Fibroblast of lung (primary cell): ENCODE results near the gene ROBO3. TPM values are rescaled to one million over a fixed set of nuclear protein-coding genes. Genes with fewer than 3 reads are reported as not detected.

Experiments used
- DNase-seq, 2 donors: peaks; one replicate each; pipeline versions ENCODE4 v3.0.0 to v3.0.0-alpha.2; 2010; ENCODE audit warnings: low read depth in 2 of 2
- H2AFZ ChIP-seq: 2 replicates; pipeline ENCODE4 v1.5.1; 2012; ENCODE audit warnings: low read length, control low read depth, inconsistent platforms
- H3K27ac ChIP-seq: 2 replicates; pipeline ENCODE4 v1.5.1; 2011; ENCODE audit warnings: low read length, control low read depth; ENCODE audit not compliant: insufficient read depth
- H3K27me3 ChIP-seq: 2 replicates; pipeline ENCODE4 v1.5.1; 2011; ENCODE audit warnings: mild to moderate bottlenecking, low read length; ENCODE audit not compliant: control insufficient read depth, insufficient read depth
- H3K36me3 ChIP-seq: 2 replicates; pipeline ENCODE4 v1.5.1; 2011; ENCODE audit warnings: low read length; ENCODE audit not compliant: control insufficient read depth, insufficient read depth
- H3K4me1 ChIP-seq: 2 replicates; pipeline ENCODE4 v1.5.1; 2011; ENCODE audit warnings: low read length; ENCODE audit not compliant: control insufficient read depth, insufficient read depth; ENCODE audit errors: extremely low read depth
- H3K4me2 ChIP-seq: 2 replicates; pipeline ENCODE4 v1.5.1; 2011; ENCODE audit warnings: low read length, control low read depth; ENCODE audit not compliant: insufficient read depth; ENCODE audit errors: extremely low read depth
- H3K4me3 ChIP-seq, 4 experiments: fragments of 200-600 bp in 1 of 4; sonication (generic) in 1 of 4; replicated peaks in 1 of 4; 2 replicates each; pipeline ENCODE4 v1.5.1; 2011 to 2016; ENCODE audit warnings: low read length in 4 of 4, low read depth in 3 of 4, mild to moderate bottlenecking in 3 of 4, control low read depth in 2 of 4, inconsistent platforms in 1 of 4, mixed read lengths in 1 of 4; ENCODE audit not compliant: insufficient read depth in 1 of 4; ENCODE audit errors: control extremely low read depth in 1 of 4
- H3K79me2 ChIP-seq: 2 replicates; pipeline ENCODE4 v1.5.1; 2012; ENCODE audit warnings: mild to moderate bottlenecking, low read length, inconsistent platforms; ENCODE audit not compliant: control insufficient read depth, insufficient read depth
- H3K9ac ChIP-seq: 2 replicates; pipeline ENCODE4 v1.5.1; 2011; ENCODE audit warnings: mild to moderate bottlenecking, low read length, control low read depth; ENCODE audit not compliant: insufficient read depth
- H3K9me3 ChIP-seq: 2 replicates; pipeline ENCODE4 v1.5.1; 2012; ENCODE audit warnings: low read depth, low read length; ENCODE audit not compliant: control insufficient read depth, insufficient read depth
- H4K20me1 ChIP-seq: 2 replicates; pipeline ENCODE4 v1.5.1; 2011; ENCODE audit warnings: low read length; ENCODE audit not compliant: control insufficient read depth, insufficient read depth; ENCODE audit errors: extremely low read depth
- EZH2 ChIP-seq: IDR thresholded peaks from 2 replicates; pipeline ENCODE4 v1.5.1; 2012; ENCODE audit warnings: low read length, control low read depth, mild to moderate bottlenecking; ENCODE audit errors: missing control alignments
- polyA minus RNA-seq: library from RNA; depleted of rRNA, polyadenylated mRNA; stranded (reverse); fragments of >200 nt; gene quantifications from 2 replicates; pipeline ENCODE4 v1.2.3, GENCODE V29; 2011; ENCODE audit warnings: low replicate concordance
- polyA plus RNA-seq, 2 donors: library from polyadenylated mRNA; depleted of rRNA in 1 of 2; stranded (reverse) in 1 of 2; unstranded in 1 of 2; fragments of >200 nt; gene quantifications; 2 replicates each; pipeline ENCODE4 v1.2.1, GENCODE V29; 2011 to 2012; ENCODE audit warnings: missing spikeins in 1 of 2
- total RNA-seq: library from RNA; depleted of rRNA; stranded (reverse); fragments of >200 nt; gene quantifications from 2 replicates; pipeline ENCODE4 v1.2.1, GENCODE V29; 2014
- TF ChIP-seq, protein P1 (sequence below), 2 donors: IDR thresholded peaks in 1 of 2; conservative IDR thresholded peaks in 1 of 2; 1 replicate in 1 of 2; 2 replicates in 1 of 2; pipeline ENCODE4 v1.5.1; 2011 to 2012; ENCODE audit warnings: low read length in 2 of 2, control low read depth in 1 of 2, inconsistent platforms in 1 of 2, low read depth in 1 of 2, mild to moderate bottlenecking in 1 of 2

ROBO3 gene, protein sequence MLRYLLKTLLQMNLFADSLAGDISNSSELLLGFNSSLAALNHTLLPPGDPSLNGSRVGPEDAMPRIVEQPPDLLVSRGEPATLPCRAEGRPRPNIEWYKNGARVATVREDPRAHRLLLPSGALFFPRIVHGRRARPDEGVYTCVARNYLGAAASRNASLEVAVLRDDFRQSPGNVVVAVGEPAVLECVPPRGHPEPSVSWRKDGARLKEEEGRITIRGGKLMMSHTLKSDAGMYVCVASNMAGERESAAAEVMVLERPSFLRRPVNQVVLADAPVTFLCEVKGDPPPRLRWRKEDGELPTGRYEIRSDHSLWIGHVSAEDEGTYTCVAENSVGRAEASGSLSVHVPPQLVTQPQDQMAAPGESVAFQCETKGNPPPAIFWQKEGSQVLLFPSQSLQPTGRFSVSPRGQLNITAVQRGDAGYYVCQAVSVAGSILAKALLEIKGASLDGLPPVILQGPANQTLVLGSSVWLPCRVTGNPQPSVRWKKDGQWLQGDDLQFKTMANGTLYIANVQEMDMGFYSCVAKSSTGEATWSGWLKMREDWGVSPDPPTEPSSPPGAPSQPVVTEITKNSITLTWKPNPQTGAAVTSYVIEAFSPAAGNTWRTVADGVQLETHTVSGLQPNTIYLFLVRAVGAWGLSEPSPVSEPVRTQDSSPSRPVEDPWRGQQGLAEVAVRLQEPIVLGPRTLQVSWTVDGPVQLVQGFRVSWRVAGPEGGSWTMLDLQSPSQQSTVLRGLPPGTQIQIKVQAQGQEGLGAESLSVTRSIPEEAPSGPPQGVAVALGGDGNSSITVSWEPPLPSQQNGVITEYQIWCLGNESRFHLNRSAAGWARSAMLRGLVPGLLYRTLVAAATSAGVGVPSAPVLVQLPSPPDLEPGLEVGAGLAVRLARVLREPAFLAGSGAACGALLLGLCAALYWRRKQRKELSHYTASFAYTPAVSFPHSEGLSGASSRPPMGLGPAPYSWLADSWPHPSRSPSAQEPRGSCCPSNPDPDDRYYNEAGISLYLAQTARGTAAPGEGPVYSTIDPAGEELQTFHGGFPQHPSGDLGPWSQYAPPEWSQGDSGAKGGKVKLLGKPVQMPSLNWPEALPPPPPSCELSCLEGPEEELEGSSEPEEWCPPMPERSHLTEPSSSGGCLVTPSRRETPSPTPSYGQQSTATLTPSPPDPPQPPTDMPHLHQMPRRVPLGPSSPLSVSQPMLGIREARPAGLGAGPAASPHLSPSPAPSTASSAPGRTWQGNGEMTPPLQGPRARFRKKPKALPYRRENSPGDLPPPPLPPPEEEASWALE (N-terminal part only)
- total RNA-seq (11.6 and 25.4 TPM in 2 replicates), polyA plus RNA-seq (7.2 and 8.8 TPM in 2 replicates), polyA minus RNA-seq (11.7 and 14.9 TPM in 2 replicates)
- polyA plus RNA-seq (2012): 11.2 and 13.3 TPM in 2 replicates

DNA sequence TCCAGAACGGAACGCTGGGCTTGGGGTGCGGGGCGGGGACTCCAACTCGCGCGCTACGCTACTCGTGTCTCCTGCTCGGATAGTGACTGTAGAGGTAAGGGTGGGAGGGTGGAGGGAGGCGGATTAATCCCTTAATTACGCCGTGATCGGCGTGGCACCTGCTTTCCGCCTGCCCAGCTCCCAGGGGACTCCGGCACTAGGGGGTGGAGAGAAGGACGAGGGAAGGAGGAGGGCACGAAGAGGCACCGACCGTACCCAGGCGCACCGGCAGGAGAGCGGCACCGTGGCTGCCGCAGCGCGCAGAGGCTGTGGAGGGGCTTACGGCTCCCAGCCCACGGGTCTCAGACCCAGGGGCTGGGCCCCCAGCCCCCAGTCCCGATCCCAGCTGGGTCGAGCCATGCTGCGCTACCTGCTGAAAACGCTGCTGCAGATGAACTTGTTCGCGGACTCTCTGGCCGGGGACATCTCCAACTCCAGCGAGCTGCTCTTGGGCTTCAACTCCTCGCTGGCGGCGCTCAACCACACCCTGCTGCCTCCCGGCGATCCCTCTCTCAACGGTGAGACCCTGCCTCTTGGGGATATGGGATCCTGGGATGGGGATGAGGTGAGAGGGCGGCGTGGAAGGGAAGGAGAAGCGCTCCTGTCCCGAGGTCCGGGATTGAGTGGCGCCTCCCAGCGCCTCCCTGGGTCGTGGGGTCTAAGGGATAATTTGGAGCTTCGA, at the start of gene ROBO3:
Gene ROBO3 (plus strand): TSS at position 252 of the 721 bp plus-strand sequence. CDS start 146 bp downstream, at position 398.
- no peaks in the 10 kb centered on the region for H3K79me2 ChIP-seq
- peak within 1 kb of the TSS in 3 of 4 experiments; percentile 11 to 33 (median 27) for H3K4me3 ChIP-seq
- H4K20me1 ChIP-seq: no peaks in the 10 kb centered on the region
- H3K4me2 ChIP-seq: peak within 1 kb of the TSS; percentile 15
- no peak within 1 kb of the TSS for H3K9ac ChIP-seq
- no peak within 1 kb of the TSS for H3K27ac ChIP-seq
- peak; percentile 95 for TF ChIP-seq EZH2
- TF ChIP-seq, protein P1, sequence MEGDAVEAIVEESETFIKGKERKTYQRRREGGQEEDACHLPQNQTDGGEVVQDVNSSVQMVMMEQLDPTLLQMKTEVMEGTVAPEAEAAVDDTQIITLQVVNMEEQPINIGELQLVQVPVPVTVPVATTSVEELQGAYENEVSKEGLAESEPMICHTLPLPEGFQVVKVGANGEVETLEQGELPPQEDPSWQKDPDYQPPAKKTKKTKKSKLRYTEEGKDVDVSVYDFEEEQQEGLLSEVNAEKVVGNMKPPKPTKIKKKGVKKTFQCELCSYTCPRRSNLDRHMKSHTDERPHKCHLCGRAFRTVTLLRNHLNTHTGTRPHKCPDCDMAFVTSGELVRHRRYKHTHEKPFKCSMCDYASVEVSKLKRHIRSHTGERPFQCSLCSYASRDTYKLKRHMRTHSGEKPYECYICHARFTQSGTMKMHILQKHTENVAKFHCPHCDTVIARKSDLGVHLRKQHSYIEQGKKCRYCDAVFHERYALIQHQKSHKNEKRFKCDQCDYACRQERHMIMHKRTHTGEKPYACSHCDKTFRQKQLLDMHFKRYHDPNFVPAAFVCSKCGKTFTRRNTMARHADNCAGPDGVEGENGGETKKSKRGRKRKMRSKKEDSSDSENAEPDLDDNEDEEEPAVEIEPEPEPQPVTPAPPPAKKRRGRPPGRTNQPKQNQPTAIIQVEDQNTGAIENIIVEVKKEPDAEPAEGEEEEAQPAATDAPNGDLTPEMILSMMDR (conservative IDR thresholded peaks at IDR 0.05 in 1 of 2, IDR thresholded peaks at IDR 0.05 in 1 of 2; ENCODE audit: low read depth in 1 of 2, low read length in 2 of 2): no peak
- H3K36me3 ChIP-seq: no peaks in the 10 kb centered on the region
- peak; percentile 13 to 15 for DNase-seq
- peaks cover 85% of the 10 kb centered on the region for H3K27me3 ChIP-seq
- H3K4me1 ChIP-seq: peaks cover 2% of the 10 kb centered on the region
- no peak within 1 kb of the TSS for H2AFZ ChIP-seq
- no peaks in the 10 kb centered on the region for H3K9me3 ChIP-seq

DNA sequence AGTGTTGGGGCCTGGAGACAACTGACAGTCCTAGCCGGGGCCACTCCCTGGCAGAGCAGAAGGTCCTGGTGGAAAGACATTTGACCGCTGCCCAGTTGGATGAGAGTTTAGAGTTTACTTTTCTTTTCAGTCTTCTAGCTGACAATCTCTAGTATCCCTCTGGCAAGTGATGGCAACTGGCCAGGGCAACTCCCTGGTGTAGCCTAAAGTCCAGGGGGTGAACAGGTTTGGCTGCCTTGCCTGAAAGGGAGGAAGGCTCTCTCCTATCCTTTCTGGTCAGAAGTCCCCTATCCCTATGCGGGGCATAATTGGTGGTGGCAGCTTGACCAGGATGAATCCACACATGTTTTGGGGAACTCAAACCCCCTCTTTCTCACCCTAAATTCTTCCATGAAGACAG, 48.2 kb upstream of the ROBO3 start:
- H3K27ac ChIP-seq: no peak overlapping the region
- H2AFZ ChIP-seq: no peak overlapping the region
- H3K4me1 ChIP-seq: no peaks in the 10 kb centered on the region
- TF ChIP-seq EZH2: no peak
- no peaks in the 10 kb centered on the region for H3K79me2 ChIP-seq
- no peak overlapping the region for H3K4me3 ChIP-seq
- H3K9me3 ChIP-seq: no peaks in the 10 kb centered on the region
- no peaks in the 10 kb centered on the region for H3K36me3 ChIP-seq
- peaks cover 12% of the 10 kb centered on the region for H3K27me3 ChIP-seq
- no peaks in the 10 kb centered on the region for H4K20me1 ChIP-seq
- DNase-seq: no peak
- no peak overlapping the region for H3K4me2 ChIP-seq
- H3K9ac ChIP-seq: no peak overlapping the region
